OCI-LY7 (cell line): Measurements from ENCODE around the gene DNAH7.

ENCODE experiments used
- EZH2phosphoT487 ChIP-seq: fragments of 200-600 bp; sonication (generic); IDR thresholded peaks from 2 replicates; pipeline ENCODE4 v1.6.1; 2018; ENCODE audit warnings: low read depth, borderline replicate concordance, mild to moderate bottlenecking, mixed run types, antibody characterized with exemption, low read length, moderate library complexity, mixed read lengths
- TF ChIP-seq, protein P1 (sequence below): fragments of 200-600 bp; sonication (generic); conservative IDR thresholded peaks from 2 replicates; pipeline ENCODE4 v1.5.1; 2014; ENCODE audit warnings: mild to moderate bottlenecking, antibody characterized with exemption, low read length, moderate library complexity, mixed read lengths

DNA sequence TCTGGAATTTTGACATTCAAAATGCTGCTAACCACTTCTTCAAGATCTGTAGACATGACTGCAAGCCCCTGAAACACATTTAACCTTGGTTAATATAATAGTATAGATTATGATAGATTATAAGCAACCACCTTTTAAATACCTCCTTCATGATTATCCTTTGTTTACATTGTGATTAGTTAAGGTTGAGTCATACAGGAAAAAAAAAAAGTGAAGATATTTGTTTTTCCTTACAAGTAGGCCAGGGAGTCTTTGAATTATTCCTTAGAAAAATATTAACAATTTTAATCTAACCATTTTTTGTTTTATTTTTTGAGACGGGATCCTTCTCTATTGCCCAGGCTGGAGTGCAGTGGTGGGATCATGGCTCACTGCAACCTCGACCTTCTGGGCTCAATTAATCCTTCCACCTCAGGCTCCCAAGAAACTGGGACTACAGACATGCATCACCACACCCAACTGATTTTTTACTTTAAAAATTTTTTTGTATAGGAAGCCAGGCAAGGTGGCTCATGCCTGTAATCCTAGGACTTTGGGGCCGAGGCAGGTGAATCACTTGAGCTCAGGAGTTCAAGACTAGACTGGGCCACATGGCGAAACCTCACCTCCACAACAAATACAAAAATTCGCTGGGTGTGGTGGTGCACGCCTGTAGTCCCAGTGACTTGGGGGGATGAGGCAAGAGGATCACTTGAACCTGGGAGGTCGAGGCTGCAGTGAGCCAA lies 312.3 kb downstream of the DNAH7 start:
- TF ChIP-seq, protein P1, sequence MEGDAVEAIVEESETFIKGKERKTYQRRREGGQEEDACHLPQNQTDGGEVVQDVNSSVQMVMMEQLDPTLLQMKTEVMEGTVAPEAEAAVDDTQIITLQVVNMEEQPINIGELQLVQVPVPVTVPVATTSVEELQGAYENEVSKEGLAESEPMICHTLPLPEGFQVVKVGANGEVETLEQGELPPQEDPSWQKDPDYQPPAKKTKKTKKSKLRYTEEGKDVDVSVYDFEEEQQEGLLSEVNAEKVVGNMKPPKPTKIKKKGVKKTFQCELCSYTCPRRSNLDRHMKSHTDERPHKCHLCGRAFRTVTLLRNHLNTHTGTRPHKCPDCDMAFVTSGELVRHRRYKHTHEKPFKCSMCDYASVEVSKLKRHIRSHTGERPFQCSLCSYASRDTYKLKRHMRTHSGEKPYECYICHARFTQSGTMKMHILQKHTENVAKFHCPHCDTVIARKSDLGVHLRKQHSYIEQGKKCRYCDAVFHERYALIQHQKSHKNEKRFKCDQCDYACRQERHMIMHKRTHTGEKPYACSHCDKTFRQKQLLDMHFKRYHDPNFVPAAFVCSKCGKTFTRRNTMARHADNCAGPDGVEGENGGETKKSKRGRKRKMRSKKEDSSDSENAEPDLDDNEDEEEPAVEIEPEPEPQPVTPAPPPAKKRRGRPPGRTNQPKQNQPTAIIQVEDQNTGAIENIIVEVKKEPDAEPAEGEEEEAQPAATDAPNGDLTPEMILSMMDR: no peak
- no peak for TF ChIP-seq EZH2phosphoT487
